ENCODE results near the gene KDM4D.

Gene KDM4D

DNA sequence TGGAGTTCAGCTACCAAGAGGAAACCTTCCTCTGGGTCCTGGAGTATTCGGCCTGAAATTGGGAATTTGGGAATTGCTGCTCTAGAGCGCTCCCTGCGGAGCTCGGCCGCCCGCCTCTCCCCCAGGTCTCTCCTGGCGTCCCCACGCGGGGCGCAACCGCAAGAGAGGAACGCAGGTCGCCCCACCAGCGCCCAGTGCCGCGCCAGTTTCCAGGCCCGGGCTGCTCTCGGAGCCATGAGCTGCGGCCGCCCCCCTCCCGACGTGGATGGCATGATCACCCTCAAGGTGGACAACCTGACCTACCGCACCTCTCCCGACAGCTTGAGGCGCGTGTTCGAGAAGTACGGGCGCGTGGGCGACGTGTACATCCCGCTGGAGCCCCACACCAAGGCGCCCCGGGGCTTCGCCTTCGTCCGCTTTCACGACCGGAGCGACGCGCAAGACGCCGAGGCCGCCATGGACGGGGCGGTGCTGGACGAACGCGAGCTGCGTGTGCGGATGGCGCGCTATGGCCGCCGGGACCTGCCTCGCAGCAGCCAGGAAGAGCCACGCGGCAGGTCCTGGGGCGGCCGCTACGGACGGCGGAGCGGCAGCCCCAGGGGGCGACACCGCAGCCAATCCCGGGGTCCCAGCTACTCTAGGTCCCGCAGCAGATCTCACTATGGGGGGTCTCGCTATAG, 64.0 kb downstream of the KDM4D start:
- peak in 1 of 2 donors; percentile 6 for DNase-seq

- DNase-seq, result no peak
These were observed 68.7 kb downstream of the KDM4D start for GRCh38 chr11:95042239-95042638.

DNA sequence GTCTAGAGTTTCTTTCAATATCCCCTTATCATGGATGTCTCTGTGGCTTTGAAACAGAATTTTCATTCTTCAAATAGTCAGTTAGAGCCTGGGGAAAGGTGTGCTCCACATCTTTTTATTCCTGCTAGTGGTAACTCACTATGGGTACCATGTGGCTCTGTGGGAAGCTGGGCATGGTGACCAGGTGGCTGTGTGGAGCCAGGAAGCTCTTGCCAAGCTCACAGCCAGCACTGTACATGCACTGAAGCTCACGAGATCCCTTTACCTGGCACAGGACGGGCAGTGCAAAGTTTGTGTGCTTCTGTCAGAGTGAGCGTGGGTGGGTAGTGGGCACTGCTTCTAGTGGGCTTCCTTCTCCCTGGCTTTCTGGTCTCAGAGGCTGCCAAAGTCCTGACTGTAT, 69.4 kb downstream of the KDM4D start:
- DNase-seq, result no peak

GRCh38 chr11:95044010-95044409, 70.5 kb downstream of the KDM4D start:
- DNase-seq, result no peak

- no peak for DNase-seq
These were observed 72.3 kb downstream of the KDM4D start for GRCh38 chr11:95045812-95046211.

All from stimulated activated CD4-positive, alpha-beta T cell treated with anti-CD3 and anti-CD28 coated beads, Interleukin-2, amount 100 ng/mL, for 48 hours (primary cell).